DOHH2 (cell line): ENCODE data around the gene CLDN2.
"Not testable (repeated sequence)": the region's sequence is repeated elsewhere in the genome, so short reads cannot be mapped to it uniquely, and the experiment has no call there.

Source experiments
- CTCF ChIP-seq: fragments of 200-600 bp; sonication (generic); IDR thresholded peaks from one replicate; pipeline ENCODE4 v1.5.1; 2014; ENCODE audit warnings: antibody characterized with exemption, mild to moderate bottlenecking, low read depth, low read length; ENCODE audit not compliant: poor library complexity, severe bottlenecking
- EZH2phosphoT487 ChIP-seq: fragments of 200-600 bp; sonication (generic); IDR thresholded peaks from 2 replicates; pipeline ENCODE4 v1.6.1; 2017; ENCODE audit warnings: borderline replicate concordance, mild to moderate bottlenecking, antibody characterized with exemption, low read length, moderate library complexity, mixed read lengths

- TF ChIP-seq CTCF, EZH2phosphoT487: not testable (repeated sequence)
These were observed 46.3 kb downstream of the CLDN2 start for GRCh38 chrX:106966547-106966946.
